ENCODE data around the gene GNG12. TPM values are rescaled to one million over a fixed set of nuclear protein-coding genes. Genes with fewer than 3 reads are reported as not detected.

GNG12 gene
- total and polyA plus RNA-seq, 9 of the 15 experiments (the other 6 are each of a cell fraction or from before 2014, with no cell fraction given), result 2.6 to 6.0 (median 4.1) TPM

DNA sequence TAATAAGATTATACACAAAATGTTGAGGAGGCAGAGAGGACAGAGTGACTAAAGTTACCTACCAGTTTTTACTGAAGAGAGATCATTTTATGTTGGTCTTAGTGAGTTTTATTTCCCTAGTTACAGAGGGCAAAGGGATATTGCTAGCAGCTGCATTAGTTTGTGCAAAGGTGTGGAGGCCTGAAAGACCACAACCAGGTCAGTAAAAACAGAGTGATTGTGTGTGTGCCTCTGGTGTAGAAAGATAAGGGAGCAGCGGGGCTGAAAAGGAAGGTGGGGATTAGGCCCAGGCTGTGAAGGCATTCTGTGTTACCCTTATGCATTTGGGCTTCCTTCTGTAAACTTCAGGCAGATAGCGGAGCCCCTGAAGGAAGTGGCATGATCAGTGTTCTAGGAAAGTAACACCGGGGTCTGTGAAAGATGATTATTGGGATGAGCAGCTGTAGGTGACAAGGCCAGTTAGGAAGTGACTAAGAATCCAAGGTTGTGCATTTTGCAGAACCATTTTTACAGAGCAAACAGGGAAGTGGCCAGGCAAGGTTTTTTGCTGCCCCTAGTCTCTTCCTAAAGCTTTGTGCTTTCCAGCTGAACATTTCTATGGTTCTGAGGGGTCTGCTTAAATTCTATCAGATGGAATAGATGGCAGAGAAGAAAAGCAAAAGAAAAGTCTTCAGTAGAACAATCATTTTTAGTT, 144.6 kb downstream of the GNG12 start (continued):
- TF ChIP-seq, protein P1, sequence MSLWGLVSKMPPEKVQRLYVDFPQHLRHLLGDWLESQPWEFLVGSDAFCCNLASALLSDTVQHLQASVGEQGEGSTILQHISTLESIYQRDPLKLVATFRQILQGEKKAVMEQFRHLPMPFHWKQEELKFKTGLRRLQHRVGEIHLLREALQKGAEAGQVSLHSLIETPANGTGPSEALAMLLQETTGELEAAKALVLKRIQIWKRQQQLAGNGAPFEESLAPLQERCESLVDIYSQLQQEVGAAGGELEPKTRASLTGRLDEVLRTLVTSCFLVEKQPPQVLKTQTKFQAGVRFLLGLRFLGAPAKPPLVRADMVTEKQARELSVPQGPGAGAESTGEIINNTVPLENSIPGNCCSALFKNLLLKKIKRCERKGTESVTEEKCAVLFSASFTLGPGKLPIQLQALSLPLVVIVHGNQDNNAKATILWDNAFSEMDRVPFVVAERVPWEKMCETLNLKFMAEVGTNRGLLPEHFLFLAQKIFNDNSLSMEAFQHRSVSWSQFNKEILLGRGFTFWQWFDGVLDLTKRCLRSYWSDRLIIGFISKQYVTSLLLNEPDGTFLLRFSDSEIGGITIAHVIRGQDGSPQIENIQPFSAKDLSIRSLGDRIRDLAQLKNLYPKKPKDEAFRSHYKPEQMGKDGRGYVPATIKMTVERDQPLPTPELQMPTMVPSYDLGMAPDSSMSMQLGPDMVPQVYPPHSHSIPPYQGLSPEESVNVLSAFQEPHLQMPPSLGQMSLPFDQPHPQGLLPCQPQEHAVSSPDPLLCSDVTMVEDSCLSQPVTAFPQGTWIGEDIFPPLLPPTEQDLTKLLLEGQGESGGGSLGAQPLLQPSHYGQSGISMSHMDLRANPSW (CRISPR knock-in tag; IDR thresholded peaks at IDR 0.05), result no peak
- peak; percentile 37 for TF ChIP-seq RBBP5 (IDR thresholded peaks at IDR 0.05; ENCODE audit: borderline replicate concordance, insufficient read depth, low read length, poor library complexity, severe bottlenecking)
- no peak for TF ChIP-seq NR4A1 (CRISPR knock-in tag; IDR thresholded peaks at IDR 0.05)
- TF ChIP-seq NR4A1 (tag; IDR thresholded peaks at IDR 0.05), result no peak
- no peak for TF ChIP-seq ZNF76 (CRISPR knock-in tag; IDR thresholded peaks at IDR 0.05; ENCODE audit: borderline replicate concordance)
- TF ChIP-seq, protein P2, sequence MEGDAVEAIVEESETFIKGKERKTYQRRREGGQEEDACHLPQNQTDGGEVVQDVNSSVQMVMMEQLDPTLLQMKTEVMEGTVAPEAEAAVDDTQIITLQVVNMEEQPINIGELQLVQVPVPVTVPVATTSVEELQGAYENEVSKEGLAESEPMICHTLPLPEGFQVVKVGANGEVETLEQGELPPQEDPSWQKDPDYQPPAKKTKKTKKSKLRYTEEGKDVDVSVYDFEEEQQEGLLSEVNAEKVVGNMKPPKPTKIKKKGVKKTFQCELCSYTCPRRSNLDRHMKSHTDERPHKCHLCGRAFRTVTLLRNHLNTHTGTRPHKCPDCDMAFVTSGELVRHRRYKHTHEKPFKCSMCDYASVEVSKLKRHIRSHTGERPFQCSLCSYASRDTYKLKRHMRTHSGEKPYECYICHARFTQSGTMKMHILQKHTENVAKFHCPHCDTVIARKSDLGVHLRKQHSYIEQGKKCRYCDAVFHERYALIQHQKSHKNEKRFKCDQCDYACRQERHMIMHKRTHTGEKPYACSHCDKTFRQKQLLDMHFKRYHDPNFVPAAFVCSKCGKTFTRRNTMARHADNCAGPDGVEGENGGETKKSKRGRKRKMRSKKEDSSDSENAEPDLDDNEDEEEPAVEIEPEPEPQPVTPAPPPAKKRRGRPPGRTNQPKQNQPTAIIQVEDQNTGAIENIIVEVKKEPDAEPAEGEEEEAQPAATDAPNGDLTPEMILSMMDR (IDR thresholded peaks at IDR 0.05 in 2 of 3, conservative IDR thresholded peaks at IDR 0.05 in 1 of 3; ENCODE audit: insufficient read depth in 2 of 3, low read depth in 1 of 3, low read length in 3 of 3), result no peak
- TF ChIP-seq, protein P3, sequence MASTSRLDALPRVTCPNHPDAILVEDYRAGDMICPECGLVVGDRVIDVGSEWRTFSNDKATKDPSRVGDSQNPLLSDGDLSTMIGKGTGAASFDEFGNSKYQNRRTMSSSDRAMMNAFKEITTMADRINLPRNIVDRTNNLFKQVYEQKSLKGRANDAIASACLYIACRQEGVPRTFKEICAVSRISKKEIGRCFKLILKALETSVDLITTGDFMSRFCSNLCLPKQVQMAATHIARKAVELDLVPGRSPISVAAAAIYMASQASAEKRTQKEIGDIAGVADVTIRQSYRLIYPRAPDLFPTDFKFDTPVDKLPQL (IDR thresholded peaks at IDR 0.05; ENCODE audit: extremely low read depth, insufficient read length), result no peak
- TF ChIP-seq ASH1L (IDR thresholded peaks at IDR 0.05; ENCODE audit: borderline replicate concordance, low read depth, partially characterized antibody), result peak; percentile 33
- no peak for TF ChIP-seq ARID2 (IDR thresholded peaks at IDR 0.05)
- TF ChIP-seq, protein P4, sequence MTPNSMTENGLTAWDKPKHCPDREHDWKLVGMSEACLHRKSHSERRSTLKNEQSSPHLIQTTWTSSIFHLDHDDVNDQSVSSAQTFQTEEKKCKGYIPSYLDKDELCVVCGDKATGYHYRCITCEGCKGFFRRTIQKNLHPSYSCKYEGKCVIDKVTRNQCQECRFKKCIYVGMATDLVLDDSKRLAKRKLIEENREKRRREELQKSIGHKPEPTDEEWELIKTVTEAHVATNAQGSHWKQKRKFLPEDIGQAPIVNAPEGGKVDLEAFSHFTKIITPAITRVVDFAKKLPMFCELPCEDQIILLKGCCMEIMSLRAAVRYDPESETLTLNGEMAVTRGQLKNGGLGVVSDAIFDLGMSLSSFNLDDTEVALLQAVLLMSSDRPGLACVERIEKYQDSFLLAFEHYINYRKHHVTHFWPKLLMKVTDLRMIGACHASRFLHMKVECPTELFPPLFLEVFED (CRISPR knock-in tag; conservative IDR thresholded peaks at IDR 0.05), result peak; percentile 86
- TF ChIP-seq STAT5A (IDR thresholded peaks at IDR 0.05; ENCODE audit: borderline replicate concordance, low read length), result peak; percentile 77
- TF ChIP-seq, protein P5, sequence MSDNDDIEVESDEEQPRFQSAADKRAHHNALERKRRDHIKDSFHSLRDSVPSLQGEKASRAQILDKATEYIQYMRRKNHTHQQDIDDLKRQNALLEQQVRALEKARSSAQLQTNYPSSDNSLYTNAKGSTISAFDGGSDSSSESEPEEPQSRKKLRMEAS (CRISPR knock-in tag; IDR thresholded peaks at IDR 0.05), result peak; percentile 63
- no peak for TF ChIP-seq ZNF146 (CRISPR knock-in tag; IDR thresholded peaks at IDR 0.05; ENCODE audit: unreplicated experiment)
- TF ChIP-seq, protein P6, sequence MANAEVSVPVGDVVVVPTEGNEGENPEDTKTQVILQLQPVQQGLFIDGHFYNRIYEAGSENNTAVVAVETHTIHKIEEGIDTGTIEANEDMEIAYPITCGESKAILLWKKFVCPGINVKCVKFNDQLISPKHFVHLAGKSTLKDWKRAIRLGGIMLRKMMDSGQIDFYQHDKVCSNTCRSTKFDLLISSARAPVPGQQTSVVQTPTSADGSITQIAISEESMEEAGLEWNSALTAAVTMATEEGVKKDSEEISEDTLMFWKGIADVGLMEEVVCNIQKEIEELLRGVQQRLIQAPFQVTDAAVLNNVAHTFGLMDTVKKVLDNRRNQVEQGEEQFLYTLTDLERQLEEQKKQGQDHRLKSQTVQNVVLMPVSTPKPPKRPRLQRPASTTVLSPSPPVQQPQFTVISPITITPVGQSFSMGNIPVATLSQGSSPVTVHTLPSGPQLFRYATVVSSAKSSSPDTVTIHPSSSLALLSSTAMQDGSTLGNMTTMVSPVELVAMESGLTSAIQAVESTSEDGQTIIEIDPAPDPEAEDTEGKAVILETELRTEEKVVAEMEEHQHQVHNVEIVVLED (CRISPR knock-in tag; IDR thresholded peaks at IDR 0.05), result no peak
- TF ChIP-seq PYGO2 (tag; IDR thresholded peaks at IDR 0.05), result no peak
- peak; percentile 88 for TF ChIP-seq GATA2 (CRISPR knock-in tag; IDR thresholded peaks at IDR 0.05)
- 0 out of 2 replicates have a peak, but pooled peaks have one; percentile 9 for TF ChIP-seq HNRNPL (IDR thresholded peaks at IDR 0.05; ENCODE audit: low read depth, low read length)

Measured in K562 (cell line).